ENCODE data around the gene IL1RAPL2.

The IL1RAPL2 gene

DNA sequence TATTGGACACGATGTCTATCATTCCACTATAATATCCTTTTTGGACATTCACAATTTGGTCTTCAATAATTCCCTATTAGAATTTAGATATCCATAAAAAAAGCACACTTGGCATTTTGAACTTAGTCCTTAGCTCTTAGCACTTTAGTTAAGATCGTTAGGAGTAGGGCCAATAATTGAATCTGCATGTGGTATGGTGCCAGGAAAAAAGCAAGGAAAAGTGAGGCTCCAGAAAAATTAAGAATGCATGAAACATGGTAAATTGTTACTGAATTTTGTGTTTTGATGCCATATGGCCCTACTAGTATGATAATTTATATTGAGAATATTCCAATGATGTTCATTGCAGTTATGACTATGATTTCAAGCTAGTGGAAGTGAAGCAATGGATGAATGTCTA lies 708.1 kb downstream of the IL1RAPL2 start:
- H3K4me1 ChIP-seq (ENCODE audit: insufficient read depth, low read length) = no peaks in the 10 kb centered on the region
- H3K36me3 ChIP-seq (ENCODE audit: insufficient read depth, low read length) = no peaks in the 10 kb centered on the region
- no peak overlapping the region for H3K9ac ChIP-seq (ENCODE audit: low read depth, low read length)
- H3K9me3 ChIP-seq (ENCODE audit: control insufficient read depth, insufficient read depth, low read length) = no peaks in the 10 kb centered on the region

DNA sequence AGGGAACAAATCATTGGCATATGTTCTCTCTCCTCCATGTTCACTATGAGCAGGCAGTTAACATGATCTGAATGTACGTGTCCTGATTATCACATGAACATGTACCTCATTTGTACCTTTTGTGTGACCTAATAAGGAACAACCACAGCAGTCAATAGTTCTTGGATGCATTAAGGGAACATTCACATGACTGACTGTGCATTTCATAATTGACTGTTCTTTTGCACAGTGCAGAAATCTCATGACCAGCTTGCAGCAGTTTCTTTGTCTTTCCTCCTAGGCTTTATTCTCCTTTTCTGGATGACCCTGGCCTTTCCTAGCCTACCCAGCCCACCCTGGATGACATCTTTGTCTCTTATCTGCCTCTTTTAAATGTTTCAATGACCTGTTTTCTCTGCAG lies 711.1 kb downstream of the IL1RAPL2 start:
- H3K36me3 ChIP-seq (ENCODE audit: insufficient read depth, low read length) = no peaks in the 10 kb centered on the region
- no peaks in the 10 kb centered on the region for H3K4me1 ChIP-seq (ENCODE audit: insufficient read depth, low read length)
- H3K9ac ChIP-seq (ENCODE audit: low read depth, low read length) = no peak overlapping the region
- no peaks in the 10 kb centered on the region for H3K9me3 ChIP-seq (ENCODE audit: control insufficient read depth, insufficient read depth, low read length)

GRCh38 chrX:105282077-105282476 lies 716.1 kb downstream of the IL1RAPL2 start:
- H3K4me1 ChIP-seq (ENCODE audit: insufficient read depth, low read length) = no peaks in the 10 kb centered on the region
- H3K9me3 ChIP-seq (ENCODE audit: control insufficient read depth, insufficient read depth, low read length) = no peaks in the 10 kb centered on the region
- no peak overlapping the region for H3K9ac ChIP-seq (ENCODE audit: low read depth, low read length)

GRCh38 chrX:105297041-105297440 lies 731.0 kb downstream of the IL1RAPL2 start:
- Histone ChIP-seq H3K4me1 (ENCODE audit: insufficient read depth, low read length) (peaks cover 15% of the 10 kb centered on the region), H3K36me3 (ENCODE audit: insufficient read depth, low read length) (no peaks in the 10 kb centered on the region), H3K9ac (ENCODE audit: low read depth, low read length) (no peak overlapping the region), H3K9me3 (ENCODE audit: control insufficient read depth, insufficient read depth, low read length) (no peaks in the 10 kb centered on the region)

More at GRCh38 chrX:105282077-105282476, 716.1 kb downstream of the IL1RAPL2 start:
- no peaks in the 10 kb centered on the region for H3K36me3 ChIP-seq (ENCODE audit: insufficient read depth, low read length)

DNA sequence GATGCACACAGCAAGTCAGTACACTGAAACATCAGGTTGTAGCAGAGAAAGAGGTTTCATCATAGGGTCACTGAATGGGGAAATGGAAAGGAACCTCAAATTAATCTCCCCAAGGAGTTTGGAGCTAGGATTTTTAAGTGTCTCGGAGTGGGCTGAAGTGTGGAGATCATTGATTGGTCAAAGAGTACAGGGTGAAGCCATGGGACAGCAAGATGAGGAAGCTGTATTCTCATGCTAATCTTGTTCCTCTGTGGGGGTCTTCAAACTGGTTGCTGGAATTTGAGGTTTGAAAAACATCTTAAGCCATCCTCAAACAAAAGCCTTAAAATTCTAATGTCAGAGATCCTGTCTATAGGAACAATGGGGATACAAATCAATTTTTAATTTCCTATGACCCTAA lies 733.3 kb downstream of the IL1RAPL2 start:
- peaks cover 15% of the 10 kb centered on the region for H3K4me1 ChIP-seq (ENCODE audit: insufficient read depth, low read length)
- H3K9ac ChIP-seq (ENCODE audit: low read depth, low read length) = no peak overlapping the region
- H3K9me3 ChIP-seq (ENCODE audit: control insufficient read depth, insufficient read depth, low read length) = no peaks in the 10 kb centered on the region
- no peaks in the 10 kb centered on the region for H3K36me3 ChIP-seq (ENCODE audit: insufficient read depth, low read length)

- peaks cover 15% of the 10 kb centered on the region for H3K4me1 ChIP-seq (ENCODE audit: insufficient read depth, low read length)
- no peak overlapping the region for H3K9ac ChIP-seq (ENCODE audit: low read depth, low read length)
- H3K9me3 ChIP-seq (ENCODE audit: control insufficient read depth, insufficient read depth, low read length) = no peaks in the 10 kb centered on the region
- H3K36me3 ChIP-seq (ENCODE audit: insufficient read depth, low read length) = no peaks in the 10 kb centered on the region
Measured at GRCh38 chrX:105302246-105302645, 736.2 kb downstream of the IL1RAPL2 start.

- Histone ChIP-seq H3K4me1 (ENCODE audit: insufficient read depth, low read length) (peaks cover 4% of the 10 kb centered on the region; the same call in 1 of the 2 replicates), H3K36me3 (ENCODE audit: insufficient read depth, low read length) (no peaks in the 10 kb centered on the region), H3K9ac (ENCODE audit: low read depth, low read length) (no peak overlapping the region), H3K9me3 (ENCODE audit: control insufficient read depth, insufficient read depth, low read length) (no peaks in the 10 kb centered on the region)
Measured at GRCh38 chrX:105307762-105308161, 741.8 kb downstream of the IL1RAPL2 start.

- Histone ChIP-seq H3K36me3 (ENCODE audit: insufficient read depth, low read length) (no peaks in the 10 kb centered on the region), H3K9me3 (ENCODE audit: control insufficient read depth, insufficient read depth, low read length) (no peaks in the 10 kb centered on the region), H3K9ac (ENCODE audit: low read depth, low read length) (no peak overlapping the region), H3K4me1 (ENCODE audit: insufficient read depth, low read length) (no peaks in the 10 kb centered on the region)
Measured at GRCh38 chrX:105313596-105313995, 747.6 kb downstream of the IL1RAPL2 start.

DNA sequence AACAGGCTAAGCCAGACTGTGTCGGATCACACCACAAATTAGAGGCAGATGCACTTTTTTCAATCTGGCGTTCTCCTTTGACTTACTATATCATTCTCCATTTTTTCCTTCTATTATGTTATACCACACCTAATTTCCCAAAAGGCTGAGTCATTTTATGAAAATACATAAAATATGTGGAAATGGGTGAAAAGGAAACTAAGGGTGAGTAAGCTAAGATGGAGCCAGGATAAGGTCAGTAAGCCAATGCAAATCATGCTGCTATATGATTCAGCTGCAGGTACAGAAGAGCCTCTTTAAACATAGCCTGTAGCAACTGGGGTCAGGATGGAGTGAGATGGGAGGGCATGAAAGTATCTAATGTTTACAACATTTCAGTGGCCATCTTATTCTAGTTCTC lies 748.5 kb downstream of the IL1RAPL2 start:
- H3K36me3 ChIP-seq (ENCODE audit: insufficient read depth, low read length) = no peaks in the 10 kb centered on the region
- H3K9ac ChIP-seq (ENCODE audit: low read depth, low read length) = no peak overlapping the region
- H3K9me3 ChIP-seq (ENCODE audit: control insufficient read depth, insufficient read depth, low read length) = no peaks in the 10 kb centered on the region
- no peaks in the 10 kb centered on the region for H3K4me1 ChIP-seq (ENCODE audit: insufficient read depth, low read length)

- H3K36me3 ChIP-seq (ENCODE audit: insufficient read depth, low read length) = no peaks in the 10 kb centered on the region
- no peaks in the 10 kb centered on the region for H3K4me1 ChIP-seq (ENCODE audit: insufficient read depth, low read length)
Measured at GRCh38 chrX:105315248-105315647, 749.2 kb downstream of the IL1RAPL2 start.

DNA sequence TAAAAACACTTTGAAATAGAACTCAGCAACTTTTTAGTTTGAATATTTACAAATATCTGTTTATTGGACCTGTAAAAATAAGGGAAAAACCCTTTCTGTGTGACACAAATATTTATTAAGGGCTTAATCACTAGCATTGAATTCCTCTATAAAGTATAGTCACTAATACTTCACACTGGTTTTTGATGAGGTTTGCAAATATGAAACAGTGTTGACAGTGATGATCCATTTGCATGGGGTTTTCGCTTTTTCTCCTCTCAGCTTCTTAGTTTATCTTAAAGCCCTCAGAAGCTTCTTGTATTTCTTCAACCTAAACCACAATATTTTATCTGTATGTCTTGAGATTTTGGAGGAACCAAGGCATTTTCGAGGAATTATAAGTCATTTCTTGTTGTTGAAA lies 751.1 kb downstream of the IL1RAPL2 start:
- H3K36me3 ChIP-seq (ENCODE audit: insufficient read depth, low read length) = no peaks in the 10 kb centered on the region
- no peaks in the 10 kb centered on the region for H3K9me3 ChIP-seq (ENCODE audit: control insufficient read depth, insufficient read depth, low read length)
- no peaks in the 10 kb centered on the region for H3K4me1 ChIP-seq (ENCODE audit: insufficient read depth, low read length)
- H3K9ac ChIP-seq (ENCODE audit: low read depth, low read length) = no peak overlapping the region

More at GRCh38 chrX:105315248-105315647, 749.2 kb downstream of the IL1RAPL2 start:
- no peak overlapping the region for H3K9ac ChIP-seq (ENCODE audit: low read depth, low read length)
- no peaks in the 10 kb centered on the region for H3K9me3 ChIP-seq (ENCODE audit: control insufficient read depth, insufficient read depth, low read length)

DNA sequence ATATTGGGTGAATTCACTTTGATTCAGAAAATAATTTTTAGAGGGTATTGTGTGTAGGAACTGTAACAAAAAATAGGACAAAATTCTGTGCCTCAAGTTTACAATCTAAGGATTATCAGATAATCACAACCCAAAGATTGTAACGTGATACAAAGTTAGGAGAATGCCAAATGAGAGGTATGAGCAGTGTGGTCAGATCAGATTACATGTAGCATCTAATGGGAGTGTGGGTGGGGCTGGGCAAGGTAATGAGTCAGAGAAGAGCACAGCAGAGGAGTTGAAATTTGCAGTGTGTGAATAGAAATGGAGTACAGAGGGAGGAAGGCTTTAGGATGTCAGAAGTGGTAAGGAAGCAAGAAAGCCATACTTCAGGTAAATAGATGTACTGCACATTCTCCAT lies 757.9 kb downstream of the IL1RAPL2 start:
- Histone ChIP-seq H3K36me3 (ENCODE audit: insufficient read depth, low read length) (no peaks in the 10 kb centered on the region), H3K9ac (ENCODE audit: low read depth, low read length) (no peak overlapping the region), H3K4me1 (ENCODE audit: insufficient read depth, low read length) (no peaks in the 10 kb centered on the region), H3K9me3 (ENCODE audit: control insufficient read depth, insufficient read depth, low read length) (no peaks in the 10 kb centered on the region)

GRCh38 chrX:105328773-105329172 lies 762.8 kb downstream of the IL1RAPL2 start:
- Histone ChIP-seq H3K36me3 (ENCODE audit: insufficient read depth, low read length) (no peaks in the 10 kb centered on the region), H3K9me3 (ENCODE audit: control insufficient read depth, insufficient read depth, low read length) (no peaks in the 10 kb centered on the region), H3K4me1 (ENCODE audit: insufficient read depth, low read length) (no peaks in the 10 kb centered on the region), H3K9ac (ENCODE audit: low read depth, low read length) (no peak overlapping the region)

DNA sequence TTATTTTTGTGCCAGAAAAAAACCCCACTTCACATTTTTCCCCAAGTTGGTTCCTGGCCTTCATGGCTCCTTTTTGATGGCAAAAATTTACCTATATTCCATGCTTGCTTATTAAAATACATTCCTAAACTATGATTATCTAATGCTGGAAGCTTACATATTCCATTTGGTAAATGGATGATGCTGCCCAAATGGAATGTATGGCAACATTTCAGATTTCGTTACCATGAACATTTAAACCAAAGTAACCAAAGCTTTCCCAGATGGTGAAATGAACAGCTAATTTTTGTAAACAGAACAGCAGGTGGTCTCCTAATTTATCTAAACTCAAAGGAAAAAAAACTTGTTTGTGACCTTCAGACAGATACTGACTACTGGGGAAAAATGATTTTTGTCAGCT lies 765.2 kb downstream of the IL1RAPL2 start:
- no peaks in the 10 kb centered on the region for H3K9me3 ChIP-seq (ENCODE audit: control insufficient read depth, insufficient read depth, low read length)
- no peaks in the 10 kb centered on the region for H3K36me3 ChIP-seq (ENCODE audit: insufficient read depth, low read length)
- no peak overlapping the region for H3K9ac ChIP-seq (ENCODE audit: low read depth, low read length)
- H3K4me1 ChIP-seq (ENCODE audit: insufficient read depth, low read length) = no peaks in the 10 kb centered on the region

- no peak overlapping the region for H3K9ac ChIP-seq (ENCODE audit: low read depth, low read length)
- H3K36me3 ChIP-seq (ENCODE audit: insufficient read depth, low read length) = no peaks in the 10 kb centered on the region
- no peaks in the 10 kb centered on the region for H3K4me1 ChIP-seq (ENCODE audit: insufficient read depth, low read length)
- peaks cover 6% of the 10 kb centered on the region; the same call in 1 of the 2 replicates for H3K9me3 ChIP-seq (ENCODE audit: control insufficient read depth, insufficient read depth, low read length)
Measured at GRCh38 chrX:105347373-105347772, 781.4 kb downstream of the IL1RAPL2 start.

GRCh38 chrX:105349476-105349875 lies 783.5 kb downstream of the IL1RAPL2 start:
- H3K9ac ChIP-seq (ENCODE audit: low read depth, low read length) = no peak overlapping the region
- no peaks in the 10 kb centered on the region for H3K4me1 ChIP-seq (ENCODE audit: insufficient read depth, low read length)
- H3K36me3 ChIP-seq (ENCODE audit: insufficient read depth, low read length) = no peaks in the 10 kb centered on the region
- peaks cover 6% of the 10 kb centered on the region; the same call in 1 of the 2 replicates for H3K9me3 ChIP-seq (ENCODE audit: control insufficient read depth, insufficient read depth, low read length)

Data from ES-I3 (cell line).